ENCODE data around the gene TLE4. TPM values are rescaled to one million over a fixed set of nuclear protein-coding genes. Genes with fewer than 3 reads are reported as not detected.

TLE4 gene
- total and polyA plus RNA-seq, 7 donors, result 7.6 to 60.9 (median 29.1) TPM

GRCh38 chr9:79736051-79736450 is 164.3 kb downstream of the TLE4 start:
- WGBS, 2 donors, result 60 to 76% methylated on average over 5 of the region's 5 CpGs
- Histone ChIP-seq H3K27ac (no peak overlapping the region), H3K36me3 (no peaks in the 10 kb centered on the region), H3K4me1 (peaks cover 0 to under 1% (median under 1%) of the 10 kb centered on the region in 4 donors), H3K27me3 (no peaks in the 10 kb centered on the region), H3K4me3 (no peak overlapping the region), H3K9me3 (no peaks in the 10 kb centered on the region)
- intact Hi-C loops (cut with DNase I), result no loop called here
- TF ChIP-seq, protein P1, sequence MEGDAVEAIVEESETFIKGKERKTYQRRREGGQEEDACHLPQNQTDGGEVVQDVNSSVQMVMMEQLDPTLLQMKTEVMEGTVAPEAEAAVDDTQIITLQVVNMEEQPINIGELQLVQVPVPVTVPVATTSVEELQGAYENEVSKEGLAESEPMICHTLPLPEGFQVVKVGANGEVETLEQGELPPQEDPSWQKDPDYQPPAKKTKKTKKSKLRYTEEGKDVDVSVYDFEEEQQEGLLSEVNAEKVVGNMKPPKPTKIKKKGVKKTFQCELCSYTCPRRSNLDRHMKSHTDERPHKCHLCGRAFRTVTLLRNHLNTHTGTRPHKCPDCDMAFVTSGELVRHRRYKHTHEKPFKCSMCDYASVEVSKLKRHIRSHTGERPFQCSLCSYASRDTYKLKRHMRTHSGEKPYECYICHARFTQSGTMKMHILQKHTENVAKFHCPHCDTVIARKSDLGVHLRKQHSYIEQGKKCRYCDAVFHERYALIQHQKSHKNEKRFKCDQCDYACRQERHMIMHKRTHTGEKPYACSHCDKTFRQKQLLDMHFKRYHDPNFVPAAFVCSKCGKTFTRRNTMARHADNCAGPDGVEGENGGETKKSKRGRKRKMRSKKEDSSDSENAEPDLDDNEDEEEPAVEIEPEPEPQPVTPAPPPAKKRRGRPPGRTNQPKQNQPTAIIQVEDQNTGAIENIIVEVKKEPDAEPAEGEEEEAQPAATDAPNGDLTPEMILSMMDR (IDR thresholded peaks at IDR 0.05), result no peak
- no peak for TF ChIP-seq EP300 (IDR thresholded peaks at IDR 0.05)
- no peak for TF ChIP-seq POLR2A (IDR thresholded peaks at IDR 0.05)
- no peak for TF ChIP-seq POLR2AphosphoS5 (IDR thresholded peaks at IDR 0.05)
- no peak for DNase-seq

DNA sequence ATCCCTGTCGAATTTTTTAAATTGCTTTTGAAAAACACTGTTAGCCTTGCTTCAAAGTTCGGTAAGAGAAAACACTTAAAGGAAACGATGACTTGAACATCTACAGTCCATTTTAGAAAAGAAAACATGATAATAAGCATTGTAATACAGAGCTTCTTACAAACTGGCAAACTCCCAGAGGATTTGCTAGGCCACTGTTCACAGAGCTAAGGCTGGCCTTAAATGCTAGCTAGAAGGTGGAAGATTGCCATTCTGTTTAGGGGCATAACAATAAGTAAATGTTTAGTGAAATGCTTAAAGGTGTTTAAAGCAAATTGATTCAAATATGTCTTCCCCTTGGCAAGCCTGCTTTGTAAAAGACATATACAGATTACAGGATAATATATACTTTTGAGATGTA is 169.6 kb downstream of the TLE4 start:
- Histone ChIP-seq H3K9me3 (no peaks in the 10 kb centered on the region), H3K36me3 (no peaks in the 10 kb centered on the region), H3K4me1 (peaks cover 0 to 19% (median 14%) of the 10 kb centered on the region in 4 donors), H3K4me3 (no peak overlapping the region), H3K27ac (peak overlapping the region in 2 of 4 donors; percentile 0 to 22), H3K27me3 (no peaks in the 10 kb centered on the region)
- WGBS, 2 donors, result 61 to 80% methylated on average over 3 of the region's 3 CpGs
- DNase-seq, result no peak
- intact Hi-C loops (cut with DNase I), result no loop called here
- TF ChIP-seq, protein P1 (IDR thresholded peaks at IDR 0.05), result no peak
- no peak for TF ChIP-seq EP300 (IDR thresholded peaks at IDR 0.05)
- no peak for TF ChIP-seq POLR2AphosphoS5 (IDR thresholded peaks at IDR 0.05)
- no peak for TF ChIP-seq POLR2A (IDR thresholded peaks at IDR 0.05)

- 65 to 80% methylated on average over 4 of the region's 4 CpGs for WGBS, 2 donors
- intact Hi-C loops (cut with DNase I), result no loop called here
Measured at GRCh38 chr9:79742110-79742721, 170.5 kb downstream of the TLE4 start.

DNA sequence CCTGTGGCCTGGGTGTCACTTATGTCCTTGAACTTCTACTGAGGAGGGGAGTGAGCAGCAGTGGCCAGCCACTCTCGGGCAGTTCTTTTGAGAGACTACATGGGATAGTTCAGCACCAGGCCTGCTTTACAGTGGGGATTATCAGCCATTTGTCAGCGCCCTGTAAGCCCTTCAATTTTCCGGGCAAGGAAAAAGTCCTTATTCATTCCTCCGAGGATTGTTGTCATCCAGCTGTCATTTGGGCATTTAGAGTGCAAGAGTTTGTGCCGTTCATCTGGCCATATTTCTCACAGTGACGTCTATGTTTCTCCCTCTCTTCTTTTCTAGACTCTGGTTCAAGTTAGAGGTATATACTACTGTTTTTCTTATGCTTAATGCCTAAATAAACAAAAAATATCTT is 172.8 kb downstream of the TLE4 start:
- TF ChIP-seq POLR2A (IDR thresholded peaks at IDR 0.05) (no peak), POLR2AphosphoS5 (IDR thresholded peaks at IDR 0.05) (no peak), EP300 (IDR thresholded peaks at IDR 0.05) (no peak)
- TF ChIP-seq, protein P1 (IDR thresholded peaks at IDR 0.05), result no peak
- Histone ChIP-seq H3K4me1 (peaks cover 0 to 19% (median 14%) of the 10 kb centered on the region in 4 donors), H3K4me3 (no peak overlapping the region), H3K36me3 (no peaks in the 10 kb centered on the region), H3K27me3 (no peaks in the 10 kb centered on the region), H3K27ac (no peak overlapping the region), H3K9me3 (no peaks in the 10 kb centered on the region)
- DNase-seq, result no peak
- intact Hi-C loops (cut with DNase I), result no loop called here
- WGBS, 2 donors, result 92 to 94% methylated on average over 6 of the region's 6 CpGs

More at GRCh38 chr9:79742110-79742721, 170.5 kb downstream of the TLE4 start:
- Histone ChIP-seq H3K27ac (peak overlapping the region in 3 of 4 donors; percentile 22 to 40 (median 22)), H3K36me3 (no peaks in the 10 kb centered on the region), H3K4me3 (no peak overlapping the region), H3K27me3 (no peaks in the 10 kb centered on the region), H3K9me3 (no peaks in the 10 kb centered on the region), H3K4me1 (peaks cover 0 to 19% (median 14%) of the 10 kb centered on the region in 4 donors)
- DNase-seq, result no peak
- TF ChIP-seq POLR2A (IDR thresholded peaks at IDR 0.05) (no peak), EP300 (IDR thresholded peaks at IDR 0.05) (no peak), POLR2AphosphoS5 (IDR thresholded peaks at IDR 0.05) (no peak)
- TF ChIP-seq, protein P1 (IDR thresholded peaks at IDR 0.05), result no peak
